ENCODE measurements around the gene NFASC.

The NFASC gene

DNA sequence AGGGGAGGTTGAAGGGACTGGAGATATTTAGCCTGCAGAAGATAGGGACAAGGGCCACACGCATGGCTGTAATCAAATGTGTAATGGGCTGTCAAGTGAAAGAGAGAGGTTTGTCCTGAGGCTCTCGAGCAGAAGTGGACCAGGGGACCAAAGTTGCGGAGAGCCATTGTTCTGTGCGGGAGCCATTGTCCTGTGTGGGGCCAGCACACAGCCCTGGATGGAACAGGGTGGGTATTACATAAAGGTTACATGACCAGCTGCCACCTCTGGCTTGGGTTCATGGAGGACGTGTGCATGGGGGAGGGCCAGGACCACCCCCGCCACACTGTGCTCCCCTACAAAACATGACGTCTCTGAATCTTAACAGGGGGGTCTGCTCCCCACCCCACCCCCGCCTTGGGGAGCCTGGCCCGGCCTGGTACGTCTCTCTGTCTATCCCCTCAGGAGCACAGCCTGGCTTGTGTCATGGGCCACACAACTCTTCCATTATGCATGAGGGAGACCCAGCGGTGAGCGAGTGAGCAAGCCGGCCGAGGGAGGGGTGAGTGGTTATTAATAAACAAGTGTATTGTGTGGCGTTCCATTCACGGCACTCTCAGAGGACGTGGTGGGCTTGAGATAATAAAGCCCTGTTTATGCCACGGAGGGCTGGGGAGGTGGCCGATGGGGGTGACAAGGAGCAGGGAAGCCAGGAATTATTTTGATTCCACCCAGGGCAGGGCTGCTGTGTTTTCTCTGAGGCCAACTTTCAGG lies at the start of gene NFASC:
Gene NFASC, plus strand, starts transcription at position 703 of the 753 bp plus-strand sequence. CDS start 73,454 bp downstream, outside the sequence.
- peak within 1 kb of the TSS; percentile 24 for H3K27ac ChIP-seq (ENCODE audit: low read length)
- H3K9ac ChIP-seq (ENCODE audit: low read length in 2 of 2): no peak within 1 kb of the TSS
- H3K27me3 ChIP-seq (ENCODE audit: control insufficient read depth in 1 of 2, insufficient read depth in 2 of 2, low read length in 2 of 2): no peaks in the 10 kb centered on the region

GRCh38 chr1:204821476-204821875 lies 49.2 kb upstream of the NFASC start:
- Histone ChIP-seq H3K27me3 (ENCODE audit: control insufficient read depth in 1 of 2, insufficient read depth in 2 of 2, low read length in 2 of 2) (no peaks in the 10 kb centered on the region), H3K36me3 (ENCODE audit: control insufficient read depth in 2 of 2, insufficient read depth in 2 of 2, low read length in 2 of 2) (no peaks in the 10 kb centered on the region), H3K9me3 (ENCODE audit: control insufficient read depth in 2 of 2, low read length in 2 of 2) (no peaks in the 10 kb centered on the region), H3K4me1 (ENCODE audit: control insufficient read depth, insufficient read depth, low read length) (peaks cover 48% of the 10 kb centered on the region), H3K9ac (ENCODE audit: low read length in 2 of 2) (no peak overlapping the region), H3K27ac (ENCODE audit: low read length) (peak overlapping the region; percentile 91), H3K4me3 (ENCODE audit: low read length in 2 of 2) (peak overlapping the region in 1 of 2 donors; percentile 17)

More for the DNA sequence above, at the start of gene NFASC:
- peaks cover 71% of the 10 kb centered on the region for H3K4me1 ChIP-seq (ENCODE audit: control insufficient read depth, insufficient read depth, low read length)
- H3K4me3 ChIP-seq (ENCODE audit: low read length in 2 of 2): peak within 1 kb of the TSS in 1 of 2 donors; percentile 8
- H3K36me3 ChIP-seq (ENCODE audit: control insufficient read depth in 2 of 2, insufficient read depth in 2 of 2, low read length in 2 of 2): peaks cover 0 to 2% of the 10 kb centered on the region in 2 donors
- no peaks in the 10 kb centered on the region for H3K9me3 ChIP-seq (ENCODE audit: control insufficient read depth in 2 of 2, low read length in 2 of 2)

GRCh38 chr1:204821924-204822323 lies 48.7 kb upstream of the NFASC start:
- Histone ChIP-seq H3K27me3 (ENCODE audit: control insufficient read depth in 1 of 2, insufficient read depth in 2 of 2, low read length in 2 of 2) (no peaks in the 10 kb centered on the region), H3K4me1 (ENCODE audit: control insufficient read depth, insufficient read depth, low read length) (peaks cover 48% of the 10 kb centered on the region), H3K27ac (ENCODE audit: low read length) (peak overlapping the region; percentile 91)

GRCh38 chr1:204826970-204827369 lies 43.7 kb upstream of the NFASC start:
- no peak overlapping the region for H3K9ac ChIP-seq (ENCODE audit: low read length in 2 of 2)
- no peaks in the 10 kb centered on the region for H3K36me3 ChIP-seq (ENCODE audit: control insufficient read depth in 2 of 2, insufficient read depth in 2 of 2, low read length in 2 of 2)
- H3K4me3 ChIP-seq (ENCODE audit: low read length in 2 of 2): no peak overlapping the region
- no peaks in the 10 kb centered on the region for H3K9me3 ChIP-seq (ENCODE audit: control insufficient read depth in 2 of 2, low read length in 2 of 2)
- peaks cover 53% of the 10 kb centered on the region for H3K4me1 ChIP-seq (ENCODE audit: control insufficient read depth, insufficient read depth, low read length)
- H3K27ac ChIP-seq (ENCODE audit: low read length): no peak overlapping the region
- H3K27me3 ChIP-seq (ENCODE audit: control insufficient read depth in 1 of 2, insufficient read depth in 2 of 2, low read length in 2 of 2): no peaks in the 10 kb centered on the region

More at GRCh38 chr1:204821924-204822323, 48.7 kb upstream of the NFASC start:
- Histone ChIP-seq H3K9me3 (ENCODE audit: control insufficient read depth in 2 of 2, low read length in 2 of 2) (no peaks in the 10 kb centered on the region), H3K9ac (ENCODE audit: low read length in 2 of 2) (peak overlapping the region in 1 of 2 donors; percentile 52), H3K4me3 (ENCODE audit: low read length in 2 of 2) (peak overlapping the region in 1 of 2 donors; percentile 17), H3K36me3 (ENCODE audit: control insufficient read depth in 2 of 2, insufficient read depth in 2 of 2, low read length in 2 of 2) (no peaks in the 10 kb centered on the region)

DNA sequence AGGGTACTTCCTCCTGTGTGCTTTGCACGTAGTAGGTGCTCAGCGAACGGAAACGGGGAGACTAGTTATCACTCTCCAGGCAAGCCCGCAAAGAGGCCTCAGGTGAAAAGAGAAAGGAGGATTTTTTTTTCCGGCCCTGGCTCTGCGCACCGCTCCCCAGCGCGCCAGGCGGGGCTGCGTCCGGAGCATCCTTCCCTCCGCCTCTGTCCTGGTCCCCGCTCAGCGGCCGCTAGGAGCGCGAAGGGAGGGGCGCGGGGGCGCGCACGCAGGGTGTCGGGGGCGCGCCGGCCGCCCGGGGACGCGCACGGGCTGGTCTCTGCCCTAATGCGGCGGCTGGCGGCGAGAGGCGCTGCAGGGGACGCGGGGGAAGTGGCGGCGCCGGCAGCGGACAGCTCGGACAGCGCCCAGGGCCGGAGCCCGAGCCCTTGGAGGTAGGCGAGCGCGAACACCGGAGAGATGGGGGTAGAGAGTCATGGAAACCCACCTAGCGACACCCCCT lies 42.3 kb upstream of the NFASC start:
- no peaks in the 10 kb centered on the region for H3K36me3 ChIP-seq (ENCODE audit: control insufficient read depth in 2 of 2, insufficient read depth in 2 of 2, low read length in 2 of 2)
- no peaks in the 10 kb centered on the region for H3K27me3 ChIP-seq (ENCODE audit: control insufficient read depth in 1 of 2, insufficient read depth in 2 of 2, low read length in 2 of 2)
- H3K9ac ChIP-seq (ENCODE audit: low read length in 2 of 2): peak overlapping the region; percentile 70 to 71
- H3K4me1 ChIP-seq (ENCODE audit: control insufficient read depth, insufficient read depth, low read length): peaks cover 45% of the 10 kb centered on the region
- peak overlapping the region; percentile 60 for H3K27ac ChIP-seq (ENCODE audit: low read length)
- H3K4me3 ChIP-seq (ENCODE audit: low read length in 2 of 2): peak overlapping the region; percentile 74 to 88
- no peaks in the 10 kb centered on the region for H3K9me3 ChIP-seq (ENCODE audit: control insufficient read depth in 2 of 2, low read length in 2 of 2)

DNA sequence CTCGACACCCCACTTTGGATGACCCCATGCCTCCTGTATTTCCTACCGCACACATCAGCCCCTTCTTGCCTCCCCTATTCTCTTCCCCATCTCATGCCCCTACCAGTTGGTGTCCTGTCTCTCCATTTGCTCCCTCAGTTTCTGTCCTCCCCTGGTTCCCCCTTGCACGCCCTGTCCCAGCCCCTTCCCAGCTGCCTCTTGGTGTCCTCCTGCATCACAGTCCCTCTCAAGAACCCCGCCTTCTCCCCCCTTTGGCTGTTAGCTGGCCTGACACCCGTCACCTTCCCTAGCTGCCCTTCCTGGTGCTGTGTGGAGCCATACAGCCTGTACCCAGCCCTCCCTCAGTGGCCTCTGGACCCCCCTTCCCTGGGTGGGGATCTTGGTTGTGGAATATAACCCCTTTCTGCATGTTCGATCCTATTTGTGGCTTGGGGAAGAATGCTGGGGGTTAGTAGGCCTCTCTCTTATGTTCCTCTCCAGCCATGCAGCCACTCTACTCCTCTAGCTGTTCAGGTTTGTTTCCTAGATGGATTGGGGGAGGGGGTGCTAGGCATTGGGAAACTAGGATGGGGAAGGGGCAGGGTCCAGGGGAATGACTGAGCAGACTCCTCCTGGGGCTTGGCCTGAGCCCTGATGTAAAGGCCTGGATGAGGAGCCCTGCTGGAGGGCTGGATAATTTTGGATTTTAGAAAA lies 41.4 kb upstream of the NFASC start:
- no peaks in the 10 kb centered on the region for H3K27me3 ChIP-seq (ENCODE audit: control insufficient read depth in 1 of 2, insufficient read depth in 2 of 2, low read length in 2 of 2)
- peak overlapping the region; percentile 74 to 88 for H3K4me3 ChIP-seq (ENCODE audit: low read length in 2 of 2)
- H3K36me3 ChIP-seq (ENCODE audit: control insufficient read depth in 2 of 2, insufficient read depth in 2 of 2, low read length in 2 of 2): peaks cover 0 to 2% of the 10 kb centered on the region in 2 donors
- peak overlapping the region; percentile 70 to 75 for H3K9ac ChIP-seq (ENCODE audit: low read length in 2 of 2)
- H3K9me3 ChIP-seq (ENCODE audit: control insufficient read depth in 2 of 2, low read length in 2 of 2): no peaks in the 10 kb centered on the region
- peaks cover 47% of the 10 kb centered on the region for H3K4me1 ChIP-seq (ENCODE audit: control insufficient read depth, insufficient read depth, low read length)
- peak overlapping the region; percentile 80 for H3K27ac ChIP-seq (ENCODE audit: low read length)

GRCh38 chr1:204830747-204831146 lies 39.9 kb upstream of the NFASC start:
- Histone ChIP-seq H3K36me3 (ENCODE audit: control insufficient read depth in 2 of 2, insufficient read depth in 2 of 2, low read length in 2 of 2) (peaks cover 3 to 5% of the 10 kb centered on the region in 2 donors), H3K9ac (ENCODE audit: low read length in 2 of 2) (peak overlapping the region; percentile 47 to 70), H3K27me3 (ENCODE audit: control insufficient read depth in 1 of 2, insufficient read depth in 2 of 2, low read length in 2 of 2) (no peaks in the 10 kb centered on the region), H3K9me3 (ENCODE audit: control insufficient read depth in 2 of 2, low read length in 2 of 2) (no peaks in the 10 kb centered on the region), H3K4me3 (ENCODE audit: low read length in 2 of 2) (peak overlapping the region; percentile 74 to 88), H3K4me1 (ENCODE audit: control insufficient read depth, insufficient read depth, low read length) (peaks cover 54% of the 10 kb centered on the region), H3K27ac (ENCODE audit: low read length) (peak overlapping the region; percentile 80)

DNA sequence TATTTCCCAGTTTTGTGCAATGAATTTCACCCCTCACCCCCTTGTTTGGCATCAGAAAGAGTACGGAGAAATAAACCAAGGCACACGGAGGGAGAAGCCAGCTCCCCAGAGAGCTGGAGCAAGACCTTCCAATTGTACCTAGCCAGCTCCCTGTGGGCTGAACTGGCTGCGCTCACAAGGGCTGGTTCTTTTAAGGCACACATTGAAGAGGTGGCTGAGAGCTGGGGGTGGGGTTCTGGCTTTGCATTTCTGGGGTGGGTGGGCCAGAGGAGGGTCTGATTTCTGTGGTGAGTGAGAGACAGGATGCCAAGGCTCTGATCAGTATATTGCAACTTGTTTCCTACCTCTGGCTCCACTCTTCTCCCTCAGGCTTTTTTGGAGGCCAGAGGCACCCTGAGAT lies 39.5 kb upstream of the NFASC start:
- no peaks in the 10 kb centered on the region for H3K27me3 ChIP-seq (ENCODE audit: control insufficient read depth in 1 of 2, insufficient read depth in 2 of 2, low read length in 2 of 2)
- H3K36me3 ChIP-seq (ENCODE audit: control insufficient read depth in 2 of 2, insufficient read depth in 2 of 2, low read length in 2 of 2): peaks cover 3 to 5% of the 10 kb centered on the region in 2 donors
- H3K4me3 ChIP-seq (ENCODE audit: low read length in 2 of 2): peak overlapping the region; percentile 74 to 88
- H3K27ac ChIP-seq (ENCODE audit: low read length): peak overlapping the region; percentile 80
- H3K9ac ChIP-seq (ENCODE audit: low read length in 2 of 2): peak overlapping the region in 1 of 2 donors; percentile 47
- H3K9me3 ChIP-seq (ENCODE audit: control insufficient read depth in 2 of 2, low read length in 2 of 2): no peaks in the 10 kb centered on the region
- H3K4me1 ChIP-seq (ENCODE audit: control insufficient read depth, insufficient read depth, low read length): peaks cover 54% of the 10 kb centered on the region

DNA sequence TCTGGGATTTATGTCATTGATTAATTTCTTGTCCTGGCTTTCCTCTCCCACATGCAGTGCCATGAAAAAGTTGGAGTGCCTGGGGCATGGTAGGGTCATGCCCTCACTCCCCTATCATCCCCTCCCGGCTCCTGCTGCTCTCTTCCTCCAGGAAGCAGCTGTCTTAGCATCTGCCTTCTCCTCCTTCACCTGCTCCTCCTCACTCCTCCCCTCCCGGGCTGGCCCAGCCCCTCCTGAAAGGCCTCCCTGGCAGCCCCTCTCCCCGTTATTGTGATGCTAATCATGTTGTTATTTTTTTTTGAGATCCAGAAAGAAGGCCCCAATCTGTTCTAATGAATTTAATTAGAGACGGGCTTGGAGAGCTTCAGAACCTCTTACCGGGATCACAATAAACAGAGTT lies 36.3 kb upstream of the NFASC start:
- Histone ChIP-seq H3K27me3 (ENCODE audit: control insufficient read depth in 1 of 2, insufficient read depth in 2 of 2, low read length in 2 of 2) (no peaks in the 10 kb centered on the region), H3K27ac (ENCODE audit: low read length) (no peak overlapping the region), H3K4me1 (ENCODE audit: control insufficient read depth, insufficient read depth, low read length) (peaks cover 39% of the 10 kb centered on the region), H3K36me3 (ENCODE audit: control insufficient read depth in 2 of 2, insufficient read depth in 2 of 2, low read length in 2 of 2) (peaks cover 3 to 9% of the 10 kb centered on the region in 2 donors), H3K9me3 (ENCODE audit: control insufficient read depth in 2 of 2, low read length in 2 of 2) (no peaks in the 10 kb centered on the region), H3K4me3 (ENCODE audit: low read length in 2 of 2) (no peak overlapping the region), H3K9ac (ENCODE audit: low read length in 2 of 2) (no peak overlapping the region)

DNA sequence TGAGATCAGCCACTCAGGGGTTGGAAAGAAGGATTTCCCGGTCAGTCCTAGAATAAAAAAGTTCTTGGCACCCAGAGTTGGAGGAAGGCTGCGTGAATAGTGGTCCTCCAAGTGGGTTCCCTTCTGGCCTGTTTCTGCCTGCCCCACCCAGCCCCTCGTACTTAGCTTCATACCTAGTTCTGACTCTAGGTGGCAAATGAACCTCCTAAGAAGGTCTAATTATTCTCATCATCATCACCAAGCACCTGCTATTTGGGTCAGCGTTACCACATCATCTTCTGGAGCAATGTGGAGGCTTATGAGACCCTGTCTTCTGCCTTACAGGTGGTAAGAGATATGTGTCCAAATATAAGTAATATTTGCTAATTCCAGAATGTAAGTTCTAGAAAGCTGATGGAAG lies 35.9 kb upstream of the NFASC start:
- peaks cover 35% of the 10 kb centered on the region for H3K4me1 ChIP-seq (ENCODE audit: control insufficient read depth, insufficient read depth, low read length)
- no peak overlapping the region for H3K4me3 ChIP-seq (ENCODE audit: low read length in 2 of 2)
- no peak overlapping the region for H3K9ac ChIP-seq (ENCODE audit: low read length in 2 of 2)
- H3K36me3 ChIP-seq (ENCODE audit: control insufficient read depth in 2 of 2, insufficient read depth in 2 of 2, low read length in 2 of 2): peaks cover 3 to 9% of the 10 kb centered on the region in 2 donors
- H3K27me3 ChIP-seq (ENCODE audit: control insufficient read depth in 1 of 2, insufficient read depth in 2 of 2, low read length in 2 of 2): no peaks in the 10 kb centered on the region
- no peaks in the 10 kb centered on the region for H3K9me3 ChIP-seq (ENCODE audit: control insufficient read depth in 2 of 2, low read length in 2 of 2)
- H3K27ac ChIP-seq (ENCODE audit: low read length): no peak overlapping the region

Measured in stomach smooth muscle (tissue), 2 donors.